ENCODE results near the gene HMHB1.

The HMHB1 gene

DNA sequence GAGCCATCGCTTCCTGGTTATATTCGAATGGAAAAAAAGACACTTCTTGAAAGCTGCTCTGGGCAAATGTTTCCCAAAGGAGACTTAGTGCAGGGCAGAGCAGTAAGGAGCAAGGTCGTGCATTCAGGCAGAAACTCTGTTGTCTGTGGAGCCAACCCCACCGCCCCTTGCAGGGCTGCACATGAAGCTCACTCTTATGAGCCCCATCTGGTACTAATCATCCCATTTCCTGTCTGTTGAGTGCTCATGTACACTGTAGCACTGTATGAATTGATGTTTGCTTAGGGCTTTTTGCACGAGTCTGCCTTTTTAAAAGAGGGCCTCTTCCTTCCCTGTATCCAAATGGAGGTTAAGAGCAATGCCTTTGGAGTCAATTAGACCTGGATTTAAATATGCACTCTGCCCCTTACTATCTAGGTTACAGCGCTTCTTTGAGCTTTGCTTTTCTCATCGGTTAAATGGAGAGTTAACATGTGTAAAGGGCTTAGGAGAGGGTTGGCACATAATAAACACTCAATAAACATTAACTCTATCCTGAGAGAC, 25.4 kb downstream of the HMHB1 start:
- TF ChIP-seq, protein P1, sequence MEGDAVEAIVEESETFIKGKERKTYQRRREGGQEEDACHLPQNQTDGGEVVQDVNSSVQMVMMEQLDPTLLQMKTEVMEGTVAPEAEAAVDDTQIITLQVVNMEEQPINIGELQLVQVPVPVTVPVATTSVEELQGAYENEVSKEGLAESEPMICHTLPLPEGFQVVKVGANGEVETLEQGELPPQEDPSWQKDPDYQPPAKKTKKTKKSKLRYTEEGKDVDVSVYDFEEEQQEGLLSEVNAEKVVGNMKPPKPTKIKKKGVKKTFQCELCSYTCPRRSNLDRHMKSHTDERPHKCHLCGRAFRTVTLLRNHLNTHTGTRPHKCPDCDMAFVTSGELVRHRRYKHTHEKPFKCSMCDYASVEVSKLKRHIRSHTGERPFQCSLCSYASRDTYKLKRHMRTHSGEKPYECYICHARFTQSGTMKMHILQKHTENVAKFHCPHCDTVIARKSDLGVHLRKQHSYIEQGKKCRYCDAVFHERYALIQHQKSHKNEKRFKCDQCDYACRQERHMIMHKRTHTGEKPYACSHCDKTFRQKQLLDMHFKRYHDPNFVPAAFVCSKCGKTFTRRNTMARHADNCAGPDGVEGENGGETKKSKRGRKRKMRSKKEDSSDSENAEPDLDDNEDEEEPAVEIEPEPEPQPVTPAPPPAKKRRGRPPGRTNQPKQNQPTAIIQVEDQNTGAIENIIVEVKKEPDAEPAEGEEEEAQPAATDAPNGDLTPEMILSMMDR (IDR thresholded peaks at IDR 0.05; ENCODE audit: insufficient read depth, missing control alignments): no peak
- FAIRE-seq (no peak), DNase-seq (ENCODE audit: insufficient read length, low spot score) (no peak)

DNA sequence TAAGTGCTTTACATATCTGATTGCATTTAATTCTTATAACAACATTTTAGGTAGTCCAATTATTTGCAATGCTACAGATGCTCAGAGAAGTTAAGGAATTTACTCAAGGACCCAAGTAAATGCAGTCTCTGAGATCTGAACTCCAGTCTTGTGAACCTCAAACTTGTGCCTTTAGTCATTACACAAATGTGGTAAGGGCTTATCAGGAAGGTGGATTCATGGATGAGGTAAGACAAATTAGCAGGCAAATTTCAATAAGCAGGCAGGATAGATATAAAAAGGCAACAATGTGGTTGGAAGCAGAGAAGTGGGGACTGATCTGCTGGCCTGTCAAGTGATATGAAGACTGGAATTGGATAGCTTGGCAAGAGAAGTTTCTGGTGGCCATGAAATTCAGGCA, 29.5 kb downstream of the HMHB1 start:
- DNase-seq (ENCODE audit: insufficient read length, low spot score): no peak
- TF ChIP-seq, protein P1 (IDR thresholded peaks at IDR 0.05; ENCODE audit: insufficient read depth, missing control alignments): no peak
- no peak for FAIRE-seq

DNA sequence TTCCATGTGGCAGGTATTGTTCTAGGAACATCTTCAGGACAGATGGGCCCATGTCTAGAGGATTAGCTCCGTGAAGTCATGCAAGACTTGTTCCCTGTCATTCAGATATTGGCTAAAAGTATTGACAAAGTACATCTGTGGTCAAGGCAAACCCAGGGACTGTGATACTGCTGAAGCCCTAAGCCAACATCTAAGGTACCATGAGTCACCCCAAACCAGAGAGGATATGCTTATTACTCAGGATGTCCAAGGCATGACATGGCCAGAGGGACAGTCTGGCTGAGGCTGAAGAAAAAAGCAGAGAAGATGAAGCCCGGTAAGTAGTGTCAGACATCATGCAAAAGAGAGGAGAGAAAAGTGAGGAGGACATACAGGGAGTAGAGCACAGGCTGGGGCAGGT, 31.0 kb downstream of the HMHB1 start:
- DNase-seq (ENCODE audit: insufficient read length, low spot score) (no peak), FAIRE-seq (no peak)
- TF ChIP-seq, protein P1 (IDR thresholded peaks at IDR 0.05; ENCODE audit: insufficient read depth, missing control alignments): no peak

DNA sequence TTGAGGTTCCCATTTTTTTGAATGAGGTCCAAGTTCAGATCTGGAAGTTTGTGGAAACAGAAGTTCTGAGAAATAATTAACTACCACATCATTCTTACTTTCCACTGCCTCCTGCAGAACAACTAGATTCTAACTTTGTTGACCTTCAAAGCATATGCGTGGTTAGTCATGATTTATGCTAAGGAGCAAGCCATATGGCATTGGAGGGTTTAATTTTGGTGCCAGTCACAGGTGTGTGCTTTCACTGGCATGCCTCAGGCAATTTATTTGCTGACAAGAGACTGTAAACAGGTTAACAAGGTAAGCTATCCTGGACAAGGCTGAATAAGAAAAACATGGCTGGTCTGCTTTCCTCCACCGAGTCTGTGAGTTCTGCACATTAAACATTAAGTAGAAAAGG, 31.5 kb downstream of the HMHB1 start:
- FAIRE-seq (no peak), DNase-seq (ENCODE audit: insufficient read length, low spot score) (no peak)
- TF ChIP-seq, protein P1 (IDR thresholded peaks at IDR 0.05; ENCODE audit: insufficient read depth, missing control alignments): no peak

DNA sequence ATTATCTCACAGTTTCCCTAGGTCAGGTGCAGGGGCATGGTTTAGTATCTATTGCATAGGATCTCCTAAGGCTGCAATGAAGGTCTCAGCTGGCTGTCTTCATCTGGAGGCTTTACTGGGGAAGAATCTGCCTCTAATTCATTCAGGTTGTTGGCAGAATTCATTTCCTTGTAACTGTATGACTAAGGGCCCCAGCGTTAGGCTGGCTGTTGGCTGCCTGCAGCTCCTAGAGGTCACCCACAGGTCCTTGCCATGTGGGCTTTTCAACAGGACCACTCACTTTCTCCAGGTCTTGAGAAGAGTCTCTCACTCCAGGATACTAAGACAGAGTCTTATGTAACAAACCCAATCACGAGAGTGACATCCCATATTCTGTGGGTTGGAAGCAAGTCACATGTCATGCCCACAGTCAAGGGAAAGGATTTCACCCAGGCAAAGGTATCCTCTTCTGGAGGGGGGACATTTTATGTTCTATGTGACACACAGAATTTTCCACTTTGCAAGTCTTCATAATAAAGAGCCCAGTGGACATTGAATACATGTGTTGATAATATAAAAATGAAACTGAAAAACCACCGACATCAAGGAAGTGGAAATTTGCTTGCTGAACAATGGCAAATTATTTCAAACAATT, 38.2 kb downstream of the HMHB1 start:
- TF ChIP-seq, protein P1 (IDR thresholded peaks at IDR 0.05; ENCODE audit: insufficient read depth, missing control alignments): no peak
- FAIRE-seq: no peak
- DNase-seq (ENCODE audit: insufficient read length, low spot score): no peak

DNA sequence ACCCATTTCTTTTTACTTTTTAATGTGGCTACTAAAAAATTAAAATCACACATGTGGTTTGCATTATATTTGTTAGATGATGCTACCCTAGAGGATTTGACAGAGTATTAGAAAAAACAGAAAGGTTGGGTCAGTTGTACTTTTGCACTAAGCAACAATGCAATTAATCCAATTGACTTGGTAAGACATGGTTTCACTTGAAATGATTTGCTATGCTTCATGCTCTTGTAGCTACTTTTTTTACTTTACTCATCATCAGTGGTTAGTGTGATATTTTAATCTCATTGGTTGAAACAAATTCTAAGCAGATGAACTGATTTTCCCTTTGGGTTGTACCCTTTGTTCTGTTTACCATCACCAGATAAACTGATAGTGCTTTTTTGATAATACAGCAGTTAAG, 39.4 kb downstream of the HMHB1 start:
- TF ChIP-seq, protein P1 (IDR thresholded peaks at IDR 0.05; ENCODE audit: insufficient read depth, missing control alignments): no peak
- no peak for DNase-seq (ENCODE audit: insufficient read length, low spot score)
- no peak for FAIRE-seq

DNA sequence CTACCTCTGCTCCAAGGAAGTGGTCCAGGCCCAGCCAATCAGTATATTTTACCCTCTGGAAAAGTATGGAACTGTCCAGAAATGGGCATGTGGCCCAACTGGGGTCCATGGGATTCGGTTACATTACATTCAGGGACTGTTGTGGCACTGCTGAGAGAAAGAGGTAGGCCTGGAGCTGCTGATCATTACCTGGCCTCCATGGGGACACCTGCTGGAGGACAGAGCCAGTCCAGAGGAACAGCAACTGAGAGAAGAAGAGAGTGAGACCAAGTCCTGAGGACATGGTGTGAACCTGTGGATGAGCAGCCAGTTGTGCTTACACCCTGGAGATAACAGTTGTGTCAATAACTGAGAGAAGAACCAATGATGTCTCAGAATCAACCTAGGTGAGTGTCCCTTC, 48.2 kb downstream of the HMHB1 start:
- TF ChIP-seq, protein P1 (IDR thresholded peaks at IDR 0.05; ENCODE audit: insufficient read depth, missing control alignments): no peak
- no peak for DNase-seq (ENCODE audit: insufficient read length, low spot score)
- FAIRE-seq: no peak

All from D721Med (cell line).